Endodermal cell (in vitro differentiated cells): ENCODE results near the gene DCTPP1. TPM values are rescaled to one million over a fixed set of nuclear protein-coding genes. Genes with fewer than 3 reads are reported as not detected.
A peak's percentile ranks its signal among the peaks of the same experiment; 100 is the strongest.

Experiments used
- DNase-seq: peaks from one replicate; pipeline ENCODE4 v3.0.0-alpha.2; 2017
- H3K27ac ChIP-seq: 2 replicates; pipeline ENCODE4 v1.5.1; 2013; ENCODE audit warnings: mild to moderate bottlenecking, low read depth, low read length, moderate library complexity
- H3K27me3 ChIP-seq: 2 replicates; pipeline ENCODE4 v1.6.1; 2013; ENCODE audit warnings: mild to moderate bottlenecking, low read length, moderate library complexity; ENCODE audit not compliant: insufficient read depth, control insufficient read depth, poor library complexity, severe bottlenecking
- H3K36me3 ChIP-seq: 2 replicates; pipeline ENCODE4 v1.7.0; 2013; ENCODE audit warnings: mild to moderate bottlenecking, low read length, moderate library complexity; ENCODE audit not compliant: control insufficient read depth, insufficient read depth
- H3K4me1 ChIP-seq: one replicate; pipeline ENCODE4 v1.7.0; 2013; ENCODE audit warnings: low read length; ENCODE audit not compliant: control insufficient read depth, insufficient read depth
- H3K4me3 ChIP-seq: 2 replicates; pipeline ENCODE4 v1.5.1; 2013; ENCODE audit warnings: mild to moderate bottlenecking, low read length, moderate library complexity
- H3K9ac ChIP-seq: 2 replicates; pipeline ENCODE4 v1.6.1; 2013; ENCODE audit warnings: mild to moderate bottlenecking, low read length, moderate library complexity; ENCODE audit not compliant: poor library complexity, severe bottlenecking; ENCODE audit errors: extremely low read depth
- H3K9me3 ChIP-seq: 2 replicates; pipeline ENCODE4 v1.6.1; 2013; ENCODE audit warnings: mild to moderate bottlenecking, low read length, moderate library complexity; ENCODE audit not compliant: control insufficient read depth
- H3K27ac Mint-ChIP-seq: 2 replicates; pipeline ENCODE4 v1.8.0; 2020; ENCODE audit warnings: mixed read lengths
- H3K27me3 Mint-ChIP-seq: 2 replicates; pipeline ENCODE4 v1.8.0; 2021; ENCODE audit warnings: mild to moderate bottlenecking, mixed read lengths; ENCODE audit not compliant: insufficient read depth
- H3K36me3 Mint-ChIP-seq: 2 replicates; pipeline ENCODE4 v1.8.0; 2020; ENCODE audit warnings: low read depth, mixed read lengths
- H3K4me1 Mint-ChIP-seq: 2 replicates; pipeline ENCODE4 v1.8.0; 2020; ENCODE audit warnings: mixed read lengths
- H3K4me3 Mint-ChIP-seq: 2 replicates; pipeline ENCODE4 v1.8.0; 2020; ENCODE audit warnings: mild to moderate bottlenecking, moderate library complexity, mixed read lengths
- H3K9me3 Mint-ChIP-seq: 2 replicates; pipeline ENCODE4 v1.8.0; 2020; ENCODE audit warnings: mild to moderate bottlenecking, mixed read lengths
- CTCF ChIP-seq: fragments of 200-600 bp; sonication (generic); conservative IDR thresholded peaks from 2 replicates; pipeline ENCODE4 v1.5.0; 2021; ENCODE audit warnings: antibody characterized with exemption, mild to moderate bottlenecking
- WGBS, 2 experiments: methylation state at CpG; one replicate each; pipeline versions ENCODE4 v1.1.5 to v1.1.7; 2013; ENCODE audit warnings: missing lambda C conversion rate in 2 of 2, mixed read lengths in 1 of 2; ENCODE audit not compliant: insufficient coverage in 1 of 2, insufficient read length in 1 of 2; 5-methylcytosine and 5-hydroxymethylcytosine counted together
- total RNA-seq, 2 donors: library from RNA; stranded (reverse); fragmentation: NEBNext Ultra II Directional in 1 of 2; extraction: Animal tissue kit (Norgen Biotek cat#: 25700) in 1 of 2; gene quantifications; 2 replicates in 1 of 2; 3 replicates in 1 of 2; pipeline ENCODE4 v1.2.1, GENCODE V29; 2021

DCTPP1 gene
- total RNA-seq, 2 donors from 2014 or later = 54.8 to 61.9 TPM

- WGBS, 2 experiments = 96 to 100% methylated on average over 1 to 4 of the region's 5 CpGs
- no peaks in the 10 kb centered on the region for H3K27me3 Mint-ChIP-seq
- Histone ChIP-seq H3K9me3 (no peaks in the 10 kb centered on the region), H3K27me3 (no peaks in the 10 kb centered on the region), H3K27ac (no peak overlapping the region), H3K36me3 (peaks cover 48% of the 10 kb centered on the region), H3K9ac (no peak overlapping the region), H3K4me3 (no peak overlapping the region), H3K4me1 (no peaks in the 10 kb centered on the region)
- no peak for DNase-seq
- peaks cover 46% of the 10 kb centered on the region for H3K36me3 Mint-ChIP-seq
- TF ChIP-seq CTCF = no peak
- no peak overlapping the region for H3K27ac Mint-ChIP-seq
- no peak overlapping the region for H3K4me3 Mint-ChIP-seq
- peaks cover 15% of the 10 kb centered on the region for H3K4me1 Mint-ChIP-seq
- no peaks in the 10 kb centered on the region for H3K9me3 Mint-ChIP-seq
Observed at GRCh38 chr16:30414159-30414558, 15.7 kb downstream of the DCTPP1 start.

- no peak overlapping the region for H3K4me3 ChIP-seq
- no peaks in the 10 kb centered on the region for H3K27me3 Mint-ChIP-seq
- H3K36me3 Mint-ChIP-seq = peaks cover 44% of the 10 kb centered on the region
- H3K36me3 ChIP-seq = peaks cover 39% of the 10 kb centered on the region
- H3K27ac ChIP-seq = no peak overlapping the region
- WGBS, 2 experiments = 90 to 96% methylated on average over 4 to 5 of the region's 6 CpGs
- H3K27me3 ChIP-seq = no peaks in the 10 kb centered on the region
- no peak for DNase-seq
- H3K27ac Mint-ChIP-seq = peak overlapping the region; percentile 35
- peaks cover 14% of the 10 kb centered on the region for H3K4me1 Mint-ChIP-seq
- H3K9me3 Mint-ChIP-seq = no peaks in the 10 kb centered on the region
- no peaks in the 10 kb centered on the region for H3K9me3 ChIP-seq
- H3K4me1 ChIP-seq = no peaks in the 10 kb centered on the region
- no peak overlapping the region for H3K9ac ChIP-seq
- TF ChIP-seq CTCF = no peak
- no peak overlapping the region for H3K4me3 Mint-ChIP-seq
Observed at GRCh38 chr16:30413112-30413806, 16.6 kb downstream of the DCTPP1 start.

- H3K9ac ChIP-seq = no peak overlapping the region
- Mint-ChIP-seq H3K27ac (peak overlapping the region; percentile 48), H3K4me1 (peaks cover 9% of the 10 kb centered on the region), H3K4me3 (peak overlapping the region; percentile 68), H3K36me3 (peaks cover 34% of the 10 kb centered on the region), H3K27me3 (peaks cover 4% of the 10 kb centered on the region), H3K9me3 (no peaks in the 10 kb centered on the region)
- H3K27ac ChIP-seq = no peak overlapping the region
- H3K36me3 ChIP-seq = peaks cover 38% of the 10 kb centered on the region
- TF ChIP-seq CTCF = peak; percentile 97
- H3K27me3 ChIP-seq = no peaks in the 10 kb centered on the region
- no peaks in the 10 kb centered on the region for H3K4me1 ChIP-seq
- DNase-seq = peak; percentile 98
- peak overlapping the region; percentile 16 for H3K4me3 ChIP-seq
- no peaks in the 10 kb centered on the region for H3K9me3 ChIP-seq
- 78 to 80% methylated on average over 12 to 15 of the region's 15 CpGs for WGBS, 2 experiments
Observed at GRCh38 chr16:30409125-30410060, 20.4 kb downstream of the DCTPP1 start.
